Uterus (tissue), 4 donors: ENCODE data around the gene KMT2C. TPM values are rescaled to one million over a fixed set of nuclear protein-coding genes. Genes with fewer than 3 reads are reported as not detected.
A peak's percentile ranks its signal among the peaks of the same experiment; 100 is the strongest.

Experiments used
- DNase-seq, 2 donors: peaks; one replicate each; pipeline ENCODE4 v3.0.0-alpha.2; 2019 to 2020
- H3K27ac ChIP-seq, 2 donors: fragments of 200-600 bp; sonication (generic); 1 replicate in 1 of 2; 2 replicates in 1 of 2; pipeline ENCODE4 v1.5.1; 2016 to 2018
- H3K27me3 ChIP-seq, 2 donors: fragments of 200-600 bp; sonication (generic); one replicate each; pipeline ENCODE4 v1.5.1; 2018 to 2019; ENCODE audit warnings: control low read depth in 1 of 2
- H3K36me3 ChIP-seq, 2 donors: fragments of 200-600 bp; sonication (generic); one replicate each; pipeline ENCODE4 v1.5.1; 2019; ENCODE audit warnings: control low read depth in 1 of 2
- H3K4me1 ChIP-seq, 2 donors: fragments of 200-600 bp; sonication (generic); one replicate each; pipeline ENCODE4 v1.5.1; 2018 to 2019; ENCODE audit warnings: control low read depth in 1 of 2
- H3K4me3 ChIP-seq, 2 donors: fragments of 200-600 bp; sonication (generic); 1 replicate in 1 of 2; 2 replicates in 1 of 2; pipeline ENCODE4 v1.5.1; 2018 to 2019; ENCODE audit warnings: mild to moderate bottlenecking in 1 of 2
- H3K9me3 ChIP-seq, 2 donors: fragments of 200-600 bp; sonication (generic); one replicate each; pipeline ENCODE4 v1.5.1; 2019; ENCODE audit warnings: control low read depth in 1 of 2
- CTCF ChIP-seq, 4 experiments: fragments of 200-600 bp in 2 of 4; fragments of 450-650 bp in 2 of 4; sonication (generic) in 2 of 4; IDR thresholded peaks; one replicate each; pipeline ENCODE4 v1.5.1; 2016 to 2019; ENCODE audit warnings: antibody characterized with exemption in 4 of 4, mild to moderate bottlenecking in 2 of 4, moderate library complexity in 1 of 4
- POLR2A ChIP-seq, 2 donors: fragments of 450-650 bp; IDR thresholded peaks; one replicate each; pipeline ENCODE4 v1.6.1; 2016; ENCODE audit warnings: antibody characterized with exemption in 2 of 2, mild to moderate bottlenecking in 1 of 2, moderate library complexity in 1 of 2
- intact Hi-C: fragments of 100-400 bp; cut with DNase I; formaldehyde crosslinking; loops from one replicate; pipeline ENCODE4 v1.15.1; 2023; ENCODE audit warnings: low total_unique reads
- total RNA-seq, 4 donors: library from RNA; depleted of rRNA in 3 of 4; stranded (reverse); fragments of >200 nt in 3 of 4; gene quantifications; one replicate each; pipeline versions ENCODE4 v1.1.0 to v1.2.4, GENCODE V29; 2014 to 2023
- donor health status: DM: yes; HTN: yes; CAD: no.

Gene KMT2C
- total RNA-seq, 4 donors from 2014 or later: 30.5 to 177 (median 90.0) TPM

GRCh38 chr7:152330827-152331226 is 105.0 kb downstream of the KMT2C start:
- intact Hi-C loops: no loop called here
- Histone ChIP-seq H3K9me3 (no peaks in the 10 kb centered on the region), H3K27me3 (no peaks in the 10 kb centered on the region), H3K36me3 (no peaks in the 10 kb centered on the region), H3K4me3 (no peak overlapping the region), H3K4me1 (no peaks in the 10 kb centered on the region), H3K27ac (no peak overlapping the region)
- TF ChIP-seq POLR2A (IDR thresholded peaks at IDR 0.05): no peak
- TF ChIP-seq CTCF (IDR thresholded peaks at IDR 0.05): no peak
- DNase-seq: no peak

- H3K36me3 ChIP-seq: no peaks in the 10 kb centered on the region
- H3K27me3 ChIP-seq: no peaks in the 10 kb centered on the region
- TF ChIP-seq CTCF (IDR thresholded peaks at IDR 0.05) (no peak), POLR2A (IDR thresholded peaks at IDR 0.05) (no peak)
- no peak overlapping the region for H3K27ac ChIP-seq
- H3K9me3 ChIP-seq: no peaks in the 10 kb centered on the region
- H3K4me3 ChIP-seq: no peak overlapping the region
- H3K4me1 ChIP-seq: no peaks in the 10 kb centered on the region
- intact Hi-C loops: no loop called here
- no peak for DNase-seq
Measured at GRCh38 chr7:152329469-152329868, 106.3 kb downstream of the KMT2C start.

GRCh38 chr7:152328234-152328633 is 107.6 kb downstream of the KMT2C start:
- Histone ChIP-seq H3K4me1 (no peaks in the 10 kb centered on the region), H3K9me3 (no peaks in the 10 kb centered on the region), H3K36me3 (no peaks in the 10 kb centered on the region), H3K27me3 (no peaks in the 10 kb centered on the region), H3K27ac (no peak overlapping the region), H3K4me3 (no peak overlapping the region)
- intact Hi-C loops: no loop called here
- TF ChIP-seq POLR2A (IDR thresholded peaks at IDR 0.05) (no peak), CTCF (IDR thresholded peaks at IDR 0.05) (no peak)
- no peak for DNase-seq

GRCh38 chr7:152315845-152316244 is 120.0 kb downstream of the KMT2C start:
- Histone ChIP-seq H3K27ac (no peak overlapping the region), H3K36me3 (no peaks in the 10 kb centered on the region), H3K4me1 (peaks cover 0 to 8% of the 10 kb centered on the region in 2 donors), H3K4me3 (no peak overlapping the region), H3K9me3 (no peaks in the 10 kb centered on the region), H3K27me3 (no peaks in the 10 kb centered on the region)
- TF ChIP-seq POLR2A (IDR thresholded peaks at IDR 0.05): no peak
- no peak for TF ChIP-seq CTCF (IDR thresholded peaks at IDR 0.05)
- no peak for DNase-seq
- intact Hi-C loops: no loop called here

- peaks cover 0 to 8% of the 10 kb centered on the region in 2 donors for H3K4me1 ChIP-seq
- H3K27me3 ChIP-seq: no peaks in the 10 kb centered on the region
- TF ChIP-seq CTCF (IDR thresholded peaks at IDR 0.05): no peak
- no peak for TF ChIP-seq POLR2A (IDR thresholded peaks at IDR 0.05)
- peak in 1 of 2 donors; percentile 47 for DNase-seq
- peak overlapping the region; percentile 17 to 22 for H3K27ac ChIP-seq
- intact Hi-C loops: no loop called here
- H3K9me3 ChIP-seq: no peaks in the 10 kb centered on the region
- H3K4me3 ChIP-seq: no peak overlapping the region
- H3K36me3 ChIP-seq: no peaks in the 10 kb centered on the region
Measured at GRCh38 chr7:152313831-152314604, 121.8 kb downstream of the KMT2C start.
